ENCODE measurements around the gene MPL.

The MPL gene

GRCh38 chr1:43318831-43319230 is 18.8 kb upstream of the MPL start:
- Histone ChIP-seq H3K4me1 (ENCODE audit: control insufficient read depth, insufficient read depth, low read length) (no peaks in the 10 kb centered on the region), H3K9ac (ENCODE audit: low read length) (no peak overlapping the region), H3K4me3 (ENCODE audit: low read length) (no peak overlapping the region), H3K36me3 (ENCODE audit: control insufficient read depth, insufficient read depth, low read length) (no peaks in the 10 kb centered on the region), H3K27ac (ENCODE audit: low read depth, low read length) (no peak overlapping the region), H3K27me3 (ENCODE audit: control insufficient read depth, insufficient read depth, low read length) (no peaks in the 10 kb centered on the region)

GRCh38 chr1:43319288-43319687 is 18.3 kb upstream of the MPL start:
- Histone ChIP-seq H3K27ac (ENCODE audit: low read depth, low read length) (no peak overlapping the region), H3K36me3 (ENCODE audit: control insufficient read depth, insufficient read depth, low read length) (no peaks in the 10 kb centered on the region)

GRCh38 chr1:43319766-43320165 is 17.9 kb upstream of the MPL start:
- H3K4me1 ChIP-seq (ENCODE audit: control insufficient read depth, insufficient read depth, low read length): no peaks in the 10 kb centered on the region
- H3K27ac ChIP-seq (ENCODE audit: low read depth, low read length): no peak overlapping the region
- H3K4me3 ChIP-seq (ENCODE audit: low read length): no peak overlapping the region

More at GRCh38 chr1:43319288-43319687, 18.3 kb upstream of the MPL start:
- Histone ChIP-seq H3K4me1 (ENCODE audit: control insufficient read depth, insufficient read depth, low read length) (no peaks in the 10 kb centered on the region), H3K9ac (ENCODE audit: low read length) (no peak overlapping the region), H3K4me3 (ENCODE audit: low read length) (no peak overlapping the region), H3K27me3 (ENCODE audit: control insufficient read depth, insufficient read depth, low read length) (no peaks in the 10 kb centered on the region)

GRCh38 chr1:43321331-43321891 is 16.2 kb upstream of the MPL start:
- H3K9ac ChIP-seq (ENCODE audit: low read length): no peak overlapping the region
- H3K4me3 ChIP-seq (ENCODE audit: low read length): no peak overlapping the region
- H3K4me1 ChIP-seq (ENCODE audit: control insufficient read depth, insufficient read depth, low read length): no peaks in the 10 kb centered on the region
- no peaks in the 10 kb centered on the region for H3K36me3 ChIP-seq (ENCODE audit: control insufficient read depth, insufficient read depth, low read length)
- no peaks in the 10 kb centered on the region for H3K27me3 ChIP-seq (ENCODE audit: control insufficient read depth, insufficient read depth, low read length)
- H3K27ac ChIP-seq (ENCODE audit: low read depth, low read length): no peak overlapping the region

More at GRCh38 chr1:43319766-43320165, 17.9 kb upstream of the MPL start:
- H3K9ac ChIP-seq (ENCODE audit: low read length): no peak overlapping the region
- no peaks in the 10 kb centered on the region for H3K36me3 ChIP-seq (ENCODE audit: control insufficient read depth, insufficient read depth, low read length)
- H3K27me3 ChIP-seq (ENCODE audit: control insufficient read depth, insufficient read depth, low read length): no peaks in the 10 kb centered on the region

- H3K27me3 ChIP-seq (ENCODE audit: control insufficient read depth, insufficient read depth, low read length): no peaks in the 10 kb centered on the region
- H3K27ac ChIP-seq (ENCODE audit: low read depth, low read length): no peak overlapping the region
- H3K4me1 ChIP-seq (ENCODE audit: control insufficient read depth, insufficient read depth, low read length): no peaks in the 10 kb centered on the region
- no peaks in the 10 kb centered on the region for H3K36me3 ChIP-seq (ENCODE audit: control insufficient read depth, insufficient read depth, low read length)
- H3K4me3 ChIP-seq (ENCODE audit: low read length): no peak overlapping the region
- no peak overlapping the region for H3K9ac ChIP-seq (ENCODE audit: low read length)
These were observed 15.1 kb upstream of the MPL start for GRCh38 chr1:43322506-43322905.

GRCh38 chr1:43324810-43325209 is 12.8 kb upstream of the MPL start:
- no peak overlapping the region for H3K9ac ChIP-seq (ENCODE audit: low read length)
- no peaks in the 10 kb centered on the region for H3K27me3 ChIP-seq (ENCODE audit: control insufficient read depth, insufficient read depth, low read length)
- no peaks in the 10 kb centered on the region for H3K36me3 ChIP-seq (ENCODE audit: control insufficient read depth, insufficient read depth, low read length)
- H3K4me3 ChIP-seq (ENCODE audit: low read length): no peak overlapping the region
- no peak overlapping the region for H3K27ac ChIP-seq (ENCODE audit: low read depth, low read length)
- no peaks in the 10 kb centered on the region for H3K4me1 ChIP-seq (ENCODE audit: control insufficient read depth, insufficient read depth, low read length)

GRCh38 chr1:43325381-43325780 is 12.2 kb upstream of the MPL start:
- no peak overlapping the region for H3K4me3 ChIP-seq (ENCODE audit: low read length)
- H3K27me3 ChIP-seq (ENCODE audit: control insufficient read depth, insufficient read depth, low read length): no peaks in the 10 kb centered on the region
- H3K4me1 ChIP-seq (ENCODE audit: control insufficient read depth, insufficient read depth, low read length): no peaks in the 10 kb centered on the region
- H3K27ac ChIP-seq (ENCODE audit: low read depth, low read length): no peak overlapping the region
- no peaks in the 10 kb centered on the region for H3K36me3 ChIP-seq (ENCODE audit: control insufficient read depth, insufficient read depth, low read length)
- no peak overlapping the region for H3K9ac ChIP-seq (ENCODE audit: low read length)

- Histone ChIP-seq H3K27me3 (ENCODE audit: control insufficient read depth, insufficient read depth, low read length) (no peaks in the 10 kb centered on the region), H3K27ac (ENCODE audit: low read depth, low read length) (no peak overlapping the region), H3K9ac (ENCODE audit: low read length) (no peak overlapping the region), H3K36me3 (ENCODE audit: control insufficient read depth, insufficient read depth, low read length) (no peaks in the 10 kb centered on the region), H3K4me1 (ENCODE audit: control insufficient read depth, insufficient read depth, low read length) (no peaks in the 10 kb centered on the region), H3K4me3 (ENCODE audit: low read length) (no peak overlapping the region)
These were observed 9.9 kb upstream of the MPL start for GRCh38 chr1:43327549-43328292.

GRCh38 chr1:43329995-43330751 is 7.4 kb upstream of the MPL start:
- no peak overlapping the region for H3K27ac ChIP-seq (ENCODE audit: low read depth, low read length)
- no peaks in the 10 kb centered on the region for H3K27me3 ChIP-seq (ENCODE audit: control insufficient read depth, insufficient read depth, low read length)
- H3K9ac ChIP-seq (ENCODE audit: low read length): no peak overlapping the region
- H3K4me1 ChIP-seq (ENCODE audit: control insufficient read depth, insufficient read depth, low read length): no peaks in the 10 kb centered on the region
- H3K36me3 ChIP-seq (ENCODE audit: control insufficient read depth, insufficient read depth, low read length): no peaks in the 10 kb centered on the region
- H3K4me3 ChIP-seq (ENCODE audit: low read length): no peak overlapping the region

- Histone ChIP-seq H3K27ac (ENCODE audit: low read depth, low read length) (no peak overlapping the region), H3K9ac (ENCODE audit: low read length) (no peak overlapping the region), H3K4me1 (ENCODE audit: control insufficient read depth, insufficient read depth, low read length) (no peaks in the 10 kb centered on the region), H3K27me3 (ENCODE audit: control insufficient read depth, insufficient read depth, low read length) (no peaks in the 10 kb centered on the region), H3K4me3 (ENCODE audit: low read length) (no peak overlapping the region), H3K36me3 (ENCODE audit: control insufficient read depth, insufficient read depth, low read length) (no peaks in the 10 kb centered on the region)
These were observed 5.9 kb upstream of the MPL start for GRCh38 chr1:43331688-43332087.

- Histone ChIP-seq H3K4me1 (ENCODE audit: control insufficient read depth, insufficient read depth, low read length) (no peaks in the 10 kb centered on the region), H3K27ac (ENCODE audit: low read depth, low read length) (no peak overlapping the region), H3K27me3 (ENCODE audit: control insufficient read depth, insufficient read depth, low read length) (no peaks in the 10 kb centered on the region), H3K36me3 (ENCODE audit: control insufficient read depth, insufficient read depth, low read length) (no peaks in the 10 kb centered on the region), H3K9ac (ENCODE audit: low read length) (no peak overlapping the region), H3K4me3 (ENCODE audit: low read length) (no peak overlapping the region)
These were observed 3.0 kb upstream of the MPL start for GRCh38 chr1:43334453-43335205.

- Histone ChIP-seq H3K4me1 (ENCODE audit: control insufficient read depth, insufficient read depth, low read length) (no peaks in the 10 kb centered on the region), H3K27me3 (ENCODE audit: control insufficient read depth, insufficient read depth, low read length) (no peaks in the 10 kb centered on the region), H3K36me3 (ENCODE audit: control insufficient read depth, insufficient read depth, low read length) (no peaks in the 10 kb centered on the region), H3K27ac (ENCODE audit: low read depth, low read length) (no peak overlapping the region), H3K9ac (ENCODE audit: low read length) (no peak overlapping the region), H3K4me3 (ENCODE audit: low read length) (no peak overlapping the region)
These were observed 383 bp downstream of the MPL start for GRCh38 chr1:43338001-43338400.
